Measurements from ENCODE around the gene CDKAL1.

DNA sequence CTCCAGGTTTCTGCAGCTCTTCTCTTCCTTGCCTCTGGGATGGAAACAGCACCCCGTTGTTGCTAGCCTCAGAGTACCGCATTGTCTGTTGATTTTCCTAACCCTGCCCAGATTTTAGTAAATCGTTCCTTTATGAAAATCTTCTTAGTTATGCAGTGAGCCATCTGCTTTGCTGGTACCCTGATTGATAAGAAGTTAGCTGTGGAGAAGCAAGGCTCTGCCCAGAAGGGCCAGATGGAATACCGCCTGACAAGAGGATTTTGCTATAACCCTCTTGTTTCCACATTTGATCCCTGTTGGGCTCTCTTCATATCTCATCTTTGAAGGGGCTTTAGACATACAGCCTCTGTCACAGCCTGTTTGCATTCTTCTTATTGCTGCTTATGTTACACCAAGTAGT lies 229.0 kb downstream of the CDKAL1 start:
- TF ChIP-seq EZH2 (IDR thresholded peaks at IDR 0.05; ENCODE audit: low read depth, low read length, severe bottlenecking), result no peak
- TF ChIP-seq, protein P1, sequence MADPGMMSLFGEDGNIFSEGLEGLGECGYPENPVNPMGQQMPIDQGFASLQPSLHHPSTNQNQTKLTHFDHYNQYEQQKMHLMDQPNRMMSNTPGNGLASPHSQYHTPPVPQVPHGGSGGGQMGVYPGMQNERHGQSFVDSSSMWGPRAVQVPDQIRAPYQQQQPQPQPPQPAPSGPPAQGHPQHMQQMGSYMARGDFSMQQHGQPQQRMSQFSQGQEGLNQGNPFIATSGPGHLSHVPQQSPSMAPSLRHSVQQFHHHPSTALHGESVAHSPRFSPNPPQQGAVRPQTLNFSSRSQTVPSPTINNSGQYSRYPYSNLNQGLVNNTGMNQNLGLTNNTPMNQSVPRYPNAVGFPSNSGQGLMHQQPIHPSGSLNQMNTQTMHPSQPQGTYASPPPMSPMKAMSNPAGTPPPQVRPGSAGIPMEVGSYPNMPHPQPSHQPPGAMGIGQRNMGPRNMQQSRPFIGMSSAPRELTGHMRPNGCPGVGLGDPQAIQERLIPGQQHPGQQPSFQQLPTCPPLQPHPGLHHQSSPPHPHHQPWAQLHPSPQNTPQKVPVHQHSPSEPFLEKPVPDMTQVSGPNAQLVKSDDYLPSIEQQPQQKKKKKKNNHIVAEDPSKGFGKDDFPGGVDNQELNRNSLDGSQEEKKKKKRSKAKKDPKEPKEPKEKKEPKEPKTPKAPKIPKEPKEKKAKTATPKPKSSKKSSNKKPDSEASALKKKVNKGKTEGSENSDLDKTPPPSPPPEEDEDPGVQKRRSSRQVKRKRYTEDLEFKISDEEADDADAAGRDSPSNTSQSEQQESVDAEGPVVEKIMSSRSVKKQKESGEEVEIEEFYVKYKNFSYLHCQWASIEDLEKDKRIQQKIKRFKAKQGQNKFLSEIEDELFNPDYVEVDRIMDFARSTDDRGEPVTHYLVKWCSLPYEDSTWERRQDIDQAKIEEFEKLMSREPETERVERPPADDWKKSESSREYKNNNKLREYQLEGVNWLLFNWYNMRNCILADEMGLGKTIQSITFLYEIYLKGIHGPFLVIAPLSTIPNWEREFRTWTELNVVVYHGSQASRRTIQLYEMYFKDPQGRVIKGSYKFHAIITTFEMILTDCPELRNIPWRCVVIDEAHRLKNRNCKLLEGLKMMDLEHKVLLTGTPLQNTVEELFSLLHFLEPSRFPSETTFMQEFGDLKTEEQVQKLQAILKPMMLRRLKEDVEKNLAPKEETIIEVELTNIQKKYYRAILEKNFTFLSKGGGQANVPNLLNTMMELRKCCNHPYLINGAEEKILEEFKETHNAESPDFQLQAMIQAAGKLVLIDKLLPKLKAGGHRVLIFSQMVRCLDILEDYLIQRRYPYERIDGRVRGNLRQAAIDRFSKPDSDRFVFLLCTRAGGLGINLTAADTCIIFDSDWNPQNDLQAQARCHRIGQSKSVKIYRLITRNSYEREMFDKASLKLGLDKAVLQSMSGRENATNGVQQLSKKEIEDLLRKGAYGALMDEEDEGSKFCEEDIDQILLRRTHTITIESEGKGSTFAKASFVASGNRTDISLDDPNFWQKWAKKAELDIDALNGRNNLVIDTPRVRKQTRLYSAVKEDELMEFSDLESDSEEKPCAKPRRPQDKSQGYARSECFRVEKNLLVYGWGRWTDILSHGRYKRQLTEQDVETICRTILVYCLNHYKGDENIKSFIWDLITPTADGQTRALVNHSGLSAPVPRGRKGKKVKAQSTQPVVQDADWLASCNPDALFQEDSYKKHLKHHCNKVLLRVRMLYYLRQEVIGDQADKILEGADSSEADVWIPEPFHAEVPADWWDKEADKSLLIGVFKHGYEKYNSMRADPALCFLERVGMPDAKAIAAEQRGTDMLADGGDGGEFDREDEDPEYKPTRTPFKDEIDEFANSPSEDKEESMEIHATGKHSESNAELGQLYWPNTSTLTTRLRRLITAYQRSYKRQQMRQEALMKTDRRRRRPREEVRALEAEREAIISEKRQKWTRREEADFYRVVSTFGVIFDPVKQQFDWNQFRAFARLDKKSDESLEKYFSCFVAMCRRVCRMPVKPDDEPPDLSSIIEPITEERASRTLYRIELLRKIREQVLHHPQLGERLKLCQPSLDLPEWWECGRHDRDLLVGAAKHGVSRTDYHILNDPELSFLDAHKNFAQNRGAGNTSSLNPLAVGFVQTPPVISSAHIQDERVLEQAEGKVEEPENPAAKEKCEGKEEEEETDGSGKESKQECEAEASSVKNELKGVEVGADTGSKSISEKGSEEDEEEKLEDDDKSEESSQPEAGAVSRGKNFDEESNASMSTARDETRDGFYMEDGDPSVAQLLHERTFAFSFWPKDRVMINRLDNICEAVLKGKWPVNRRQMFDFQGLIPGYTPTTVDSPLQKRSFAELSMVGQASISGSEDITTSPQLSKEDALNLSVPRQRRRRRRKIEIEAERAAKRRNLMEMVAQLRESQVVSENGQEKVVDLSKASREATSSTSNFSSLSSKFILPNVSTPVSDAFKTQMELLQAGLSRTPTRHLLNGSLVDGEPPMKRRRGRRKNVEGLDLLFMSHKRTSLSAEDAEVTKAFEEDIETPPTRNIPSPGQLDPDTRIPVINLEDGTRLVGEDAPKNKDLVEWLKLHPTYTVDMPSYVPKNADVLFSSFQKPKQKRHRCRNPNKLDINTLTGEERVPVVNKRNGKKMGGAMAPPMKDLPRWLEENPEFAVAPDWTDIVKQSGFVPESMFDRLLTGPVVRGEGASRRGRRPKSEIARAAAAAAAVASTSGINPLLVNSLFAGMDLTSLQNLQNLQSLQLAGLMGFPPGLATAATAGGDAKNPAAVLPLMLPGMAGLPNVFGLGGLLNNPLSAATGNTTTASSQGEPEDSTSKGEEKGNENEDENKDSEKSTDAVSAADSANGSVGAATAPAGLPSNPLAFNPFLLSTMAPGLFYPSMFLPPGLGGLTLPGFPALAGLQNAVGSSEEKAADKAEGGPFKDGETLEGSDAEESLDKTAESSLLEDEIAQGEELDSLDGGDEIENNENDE (IDR thresholded peaks at IDR 0.05; ENCODE audit: insufficient replicate concordance, low read length), result no peak
- TF ChIP-seq, protein P2, sequence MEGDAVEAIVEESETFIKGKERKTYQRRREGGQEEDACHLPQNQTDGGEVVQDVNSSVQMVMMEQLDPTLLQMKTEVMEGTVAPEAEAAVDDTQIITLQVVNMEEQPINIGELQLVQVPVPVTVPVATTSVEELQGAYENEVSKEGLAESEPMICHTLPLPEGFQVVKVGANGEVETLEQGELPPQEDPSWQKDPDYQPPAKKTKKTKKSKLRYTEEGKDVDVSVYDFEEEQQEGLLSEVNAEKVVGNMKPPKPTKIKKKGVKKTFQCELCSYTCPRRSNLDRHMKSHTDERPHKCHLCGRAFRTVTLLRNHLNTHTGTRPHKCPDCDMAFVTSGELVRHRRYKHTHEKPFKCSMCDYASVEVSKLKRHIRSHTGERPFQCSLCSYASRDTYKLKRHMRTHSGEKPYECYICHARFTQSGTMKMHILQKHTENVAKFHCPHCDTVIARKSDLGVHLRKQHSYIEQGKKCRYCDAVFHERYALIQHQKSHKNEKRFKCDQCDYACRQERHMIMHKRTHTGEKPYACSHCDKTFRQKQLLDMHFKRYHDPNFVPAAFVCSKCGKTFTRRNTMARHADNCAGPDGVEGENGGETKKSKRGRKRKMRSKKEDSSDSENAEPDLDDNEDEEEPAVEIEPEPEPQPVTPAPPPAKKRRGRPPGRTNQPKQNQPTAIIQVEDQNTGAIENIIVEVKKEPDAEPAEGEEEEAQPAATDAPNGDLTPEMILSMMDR (IDR thresholded peaks at IDR 0.05; ENCODE audit: control extremely low read depth in 1 of 3, insufficient read depth in 1 of 3, low read depth in 1 of 3, low read length in 3 of 3), result no peak
- no peak for TF ChIP-seq POLR2A (IDR thresholded peaks at IDR 0.05; ENCODE audit: control extremely low read depth in 1 of 2, low read depth in 2 of 2, low read length in 2 of 2)
- TF ChIP-seq, protein P3, sequence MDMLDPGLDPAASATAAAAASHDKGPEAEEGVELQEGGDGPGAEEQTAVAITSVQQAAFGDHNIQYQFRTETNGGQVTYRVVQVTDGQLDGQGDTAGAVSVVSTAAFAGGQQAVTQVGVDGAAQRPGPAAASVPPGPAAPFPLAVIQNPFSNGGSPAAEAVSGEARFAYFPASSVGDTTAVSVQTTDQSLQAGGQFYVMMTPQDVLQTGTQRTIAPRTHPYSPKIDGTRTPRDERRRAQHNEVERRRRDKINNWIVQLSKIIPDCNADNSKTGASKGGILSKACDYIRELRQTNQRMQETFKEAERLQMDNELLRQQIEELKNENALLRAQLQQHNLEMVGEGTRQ (IDR thresholded peaks at IDR 0.05; ENCODE audit: low read length), result no peak
- TF ChIP-seq JUN (IDR thresholded peaks at IDR 0.05; ENCODE audit: low read depth, low read length), result no peak
- TF ChIP-seq CREB1 (IDR thresholded peaks at IDR 0.05), result no peak

All from H1 (cell line).